NCI-H1694 treated with DMSO at 0.1 percent for 48 hours (cell line): ENCODE results near the gene TMEM269.

ENCODE experiments used
- DNase-seq: peaks from one replicate; lab custom pipeline; 2025; lab: John Stamatoyannopoulos, UW

Gene TMEM269

DNA sequence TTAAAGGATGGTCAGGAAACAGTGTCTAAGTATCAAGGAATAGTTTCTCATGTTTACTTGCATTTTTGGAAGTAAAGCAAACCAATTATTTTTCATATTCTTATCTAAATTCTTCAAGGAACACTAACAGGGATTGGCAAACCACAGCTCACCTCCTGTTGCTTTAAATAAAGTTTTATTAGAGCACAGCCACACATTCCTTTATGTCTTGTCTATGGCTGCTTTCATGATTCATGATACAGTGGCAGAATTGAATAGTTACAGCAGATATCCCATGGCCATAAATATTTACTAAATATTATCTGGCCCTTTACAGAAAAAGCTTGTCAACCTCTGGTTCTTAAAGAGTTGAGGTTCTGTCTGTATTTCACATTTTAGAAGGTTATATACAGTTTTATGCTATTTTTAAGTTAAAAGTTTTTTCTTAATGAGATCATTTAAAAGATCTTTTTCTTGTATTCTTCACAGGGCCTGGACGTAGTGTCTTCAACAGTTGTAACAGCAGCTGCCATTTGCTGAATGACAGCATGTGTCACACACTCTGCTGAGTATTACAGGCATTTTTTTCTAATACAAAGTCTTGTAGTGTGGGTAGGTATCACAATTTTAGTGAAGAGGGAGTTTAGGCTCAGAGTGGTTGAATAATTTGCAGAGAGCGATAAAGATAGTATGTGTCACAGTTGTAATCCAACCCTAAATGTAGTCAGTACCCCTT is 64.2 kb downstream of the TMEM269 start:
- DNase-seq = no peak

DNA sequence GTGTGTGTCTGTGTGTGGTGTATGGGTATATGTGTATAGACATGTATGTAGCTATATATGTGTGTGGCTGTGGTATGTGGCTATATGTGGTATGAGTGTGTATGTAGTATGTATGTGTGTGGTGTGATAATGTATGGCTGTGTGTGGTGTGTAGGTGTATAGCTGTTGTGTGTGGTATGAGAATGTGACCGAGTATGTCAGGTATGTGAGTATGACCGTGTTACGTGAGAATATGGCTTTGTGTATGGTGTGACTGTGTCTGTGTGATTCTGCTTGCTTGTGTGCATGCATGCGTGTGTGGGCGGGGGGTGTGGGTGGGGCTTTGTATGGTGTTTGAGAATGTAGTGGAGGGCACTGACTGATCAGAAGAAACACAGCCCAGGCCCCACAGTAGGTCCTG is 65.2 kb downstream of the TMEM269 start:
- DNase-seq = no peak
